ENCODE results near the gene ZC3H10.
"Not testable (repeated sequence)": the region's sequence is repeated elsewhere in the genome, so short reads cannot be mapped to it uniquely, and the experiment has no call there.

ZC3H10 gene

GRCh38 chr12:56156464-56157200 lies 38.6 kb downstream of the ZC3H10 start:
- not testable (repeated sequence) for DNase-seq

DNA sequence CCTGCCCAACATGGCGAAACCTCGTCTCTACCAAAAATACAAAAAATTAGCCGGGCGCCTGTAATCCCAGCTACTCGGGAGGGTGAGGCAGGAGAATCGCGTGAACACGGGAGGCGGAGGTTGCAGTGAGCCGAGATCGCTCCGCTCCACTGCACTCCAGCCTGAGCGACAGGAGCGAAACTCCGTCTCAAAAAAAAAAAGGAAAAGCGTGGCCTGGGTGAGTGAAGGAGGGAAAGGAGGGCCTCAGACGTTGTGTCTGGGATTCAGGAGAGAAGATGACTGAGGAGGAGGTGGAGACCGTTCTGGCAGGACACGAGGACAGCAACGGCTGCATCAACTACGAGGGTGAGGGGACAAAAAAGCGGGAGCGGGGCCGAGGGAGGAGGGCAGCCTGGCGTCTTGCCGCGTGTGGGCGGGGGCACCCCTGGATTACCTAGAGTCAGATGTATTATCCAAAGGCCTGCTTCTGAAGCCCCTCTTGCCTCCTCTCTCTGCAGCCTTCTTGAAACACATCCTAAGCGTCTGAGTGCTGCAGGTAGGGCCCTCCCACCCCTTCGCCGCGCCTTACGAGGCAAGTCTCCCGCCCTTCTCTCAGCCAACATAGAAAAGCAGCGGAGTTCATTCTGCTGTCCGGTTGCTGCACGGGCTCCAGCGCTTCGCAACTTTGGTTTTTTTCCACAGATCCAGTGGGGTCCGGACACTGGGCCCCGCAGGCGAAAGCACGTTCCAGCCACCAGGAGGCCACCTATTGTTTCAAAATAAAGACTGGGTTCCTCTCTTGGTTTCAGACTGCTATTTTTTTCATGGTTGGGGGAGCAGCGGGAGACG lies 39.3 kb downstream of the ZC3H10 start:
- peak; percentile 40 for DNase-seq

DNA sequence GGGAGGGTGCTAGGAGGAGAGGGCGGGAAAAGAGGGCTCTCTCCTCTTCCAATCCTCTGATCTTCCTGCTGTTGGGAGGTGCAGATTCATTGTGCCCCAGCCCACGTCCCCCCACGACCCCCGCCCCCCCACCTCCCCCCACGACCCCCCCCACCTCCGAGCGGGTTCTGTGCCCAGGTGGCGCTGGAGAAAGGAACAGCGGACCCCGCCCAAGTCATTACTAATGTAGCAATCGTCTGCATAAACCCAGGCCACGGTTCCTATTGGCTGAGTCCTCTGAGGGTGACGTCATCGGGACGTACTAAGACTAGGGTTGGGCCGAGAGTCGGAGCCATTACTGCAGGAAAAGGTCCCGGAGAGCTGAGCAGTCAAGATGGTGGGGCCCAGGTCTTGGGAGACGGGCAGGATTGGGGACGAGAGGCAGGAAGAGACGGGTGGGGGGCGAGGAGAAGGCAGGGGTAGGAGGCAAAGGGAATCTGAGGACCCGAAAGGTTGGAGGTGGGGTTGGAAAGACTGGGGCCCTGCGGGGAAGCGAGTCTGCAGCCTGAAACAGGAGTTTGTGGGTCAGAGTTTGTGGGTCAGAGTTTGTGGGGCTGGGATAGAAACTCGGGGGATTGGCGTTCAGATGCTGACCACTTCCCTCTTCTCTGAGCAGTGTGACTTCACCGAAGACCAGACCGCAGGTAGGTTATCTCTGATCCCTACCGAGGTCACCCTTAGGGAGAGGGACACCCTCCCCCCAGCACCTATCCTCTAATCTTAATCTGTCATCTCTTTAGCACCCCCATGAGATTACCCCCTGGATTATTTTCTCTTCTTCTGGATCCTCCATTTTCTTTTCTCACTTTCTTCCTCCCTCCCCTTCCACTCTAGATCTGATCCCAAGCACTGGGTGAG lies 40.2 kb downstream of the ZC3H10 start, which contains the start of gene MYL6:
MYL6 (plus strand) TSS at position 331 of the 897 bp plus-strand sequence; CDS start at position 374, 43 bp downstream.
- DNase-seq: peak; percentile 84

DNA sequence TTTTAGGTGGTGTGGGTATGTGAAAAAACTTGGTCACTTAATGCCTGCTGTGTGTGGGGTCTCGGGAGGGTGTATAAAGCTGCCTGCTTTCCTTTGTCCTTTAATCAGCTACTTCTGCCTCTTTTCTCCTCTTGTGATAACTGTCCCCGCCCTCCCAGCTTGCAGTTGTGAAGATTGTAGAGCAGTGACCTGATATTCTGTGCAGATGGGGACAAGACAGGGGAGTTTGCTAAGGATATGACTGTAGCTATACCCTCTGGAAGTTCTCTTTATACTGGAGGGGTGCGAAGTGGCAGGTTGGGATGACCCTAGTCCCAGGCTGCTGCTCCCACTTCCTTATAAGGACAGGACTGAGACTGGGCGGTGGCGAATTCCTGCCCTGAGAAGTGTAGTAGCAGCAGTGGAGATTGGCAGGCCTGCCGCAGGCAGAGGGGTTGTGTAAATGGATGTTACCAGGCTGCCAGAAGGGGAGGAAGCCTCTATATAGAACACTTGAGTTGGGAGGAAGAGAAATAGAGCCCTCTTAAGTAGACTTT lies 40.9 kb downstream of the ZC3H10 start:
- no peak for DNase-seq

- no peak for DNase-seq
Measured at GRCh38 chr12:56159482-56160192, 41.6 kb downstream of the ZC3H10 start.

DNA sequence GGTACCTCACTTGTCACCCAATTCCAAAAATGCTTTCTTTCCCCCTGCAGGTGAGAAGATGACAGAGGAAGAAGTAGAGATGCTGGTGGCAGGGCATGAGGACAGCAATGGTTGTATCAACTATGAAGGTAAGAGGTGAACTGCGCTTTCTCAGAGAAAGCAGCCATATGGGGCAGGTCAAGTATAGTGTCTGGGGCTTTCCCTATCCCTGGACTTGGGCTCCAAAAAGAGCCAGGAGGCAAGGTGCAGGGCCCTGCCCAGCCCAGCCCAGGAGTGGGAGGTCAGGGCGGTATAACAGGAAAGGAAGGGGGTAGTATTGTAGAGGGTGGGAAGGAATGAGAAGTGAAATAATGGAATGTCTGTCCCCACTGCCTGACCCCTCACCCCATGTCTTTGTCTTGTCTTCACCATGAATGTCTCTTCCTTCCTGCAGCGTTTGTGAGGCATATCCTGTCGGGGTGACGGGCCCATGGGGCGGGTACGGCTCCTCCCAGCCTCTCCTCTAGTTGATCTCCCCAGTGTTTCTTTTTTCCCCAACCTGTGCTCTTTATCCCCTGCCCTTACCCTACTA lies 42.2 kb downstream of the ZC3H10 start:
- peak; percentile 45 for DNase-seq

DNA sequence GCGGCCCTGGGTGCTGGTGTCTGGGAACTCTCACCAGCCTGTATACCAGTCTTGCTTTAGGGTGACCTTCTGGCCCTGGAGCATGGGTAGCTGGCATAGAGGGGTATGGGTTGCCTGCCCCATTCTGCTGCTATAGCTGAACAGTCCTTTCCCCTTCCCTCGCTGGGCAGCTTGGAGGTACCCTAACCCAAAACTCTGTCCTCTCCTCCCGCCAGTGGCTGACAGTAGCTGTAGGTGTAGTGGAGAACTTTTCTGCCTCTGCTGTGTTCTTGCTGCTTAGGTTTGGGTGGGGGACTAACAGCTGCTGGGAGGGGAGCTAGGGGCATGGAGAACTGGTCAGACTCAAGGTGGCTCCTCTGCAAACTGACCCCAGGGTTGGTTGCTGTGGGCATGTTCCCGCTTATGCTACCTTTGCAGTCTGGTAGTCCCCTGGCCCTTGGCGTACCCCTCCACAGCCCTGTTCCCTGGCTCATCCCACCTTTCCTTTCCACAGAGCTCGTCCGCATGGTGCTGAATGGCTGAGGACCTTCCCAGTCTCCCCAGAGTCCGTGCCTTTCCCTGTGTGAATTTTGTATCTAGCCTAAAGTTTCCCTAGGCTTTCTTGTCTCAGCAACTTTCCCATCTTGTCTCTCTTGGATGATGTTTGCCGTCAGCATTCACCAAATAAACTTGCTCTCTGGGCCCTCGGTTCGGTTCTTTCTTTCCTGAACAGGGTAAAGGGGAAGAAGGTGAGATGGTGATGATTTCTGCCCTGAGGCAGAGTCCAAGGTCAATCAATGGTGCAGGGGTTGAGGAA lies 43.0 kb downstream of the ZC3H10 start:
- no peak for DNase-seq

DNA sequence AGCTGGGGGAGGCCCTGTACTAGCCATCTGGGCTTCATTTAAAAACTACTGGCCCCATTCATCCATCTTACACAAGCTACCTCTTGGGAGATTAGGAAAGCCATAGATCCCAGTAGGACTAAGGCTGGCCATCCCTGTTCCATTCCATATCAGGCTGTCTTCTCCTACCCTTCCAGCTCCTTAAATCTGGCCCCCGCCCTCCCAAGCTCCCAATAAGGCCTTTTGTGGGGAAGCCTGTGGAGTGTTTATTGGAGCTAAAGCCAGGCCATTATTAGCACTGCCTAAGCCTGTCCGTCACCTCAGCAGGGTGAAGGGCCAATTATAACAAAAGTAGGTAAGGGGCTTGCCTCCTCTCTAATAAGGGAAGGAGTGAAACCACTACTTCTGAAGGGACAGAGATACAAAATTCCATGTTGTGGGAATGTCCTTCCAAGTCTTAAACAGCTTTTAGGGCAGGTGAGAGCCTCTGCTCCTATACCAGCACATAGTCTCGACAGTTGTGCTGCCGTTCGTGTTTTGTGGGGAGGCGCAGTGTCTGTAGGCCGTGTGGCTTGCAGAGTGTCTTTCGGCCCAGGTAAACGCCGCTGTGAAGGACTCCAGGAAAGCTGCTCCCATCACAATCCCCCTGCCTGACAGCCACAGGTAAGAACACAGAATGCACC lies 43.8 kb downstream of the ZC3H10 start:
- DNase-seq: no peak

DNA sequence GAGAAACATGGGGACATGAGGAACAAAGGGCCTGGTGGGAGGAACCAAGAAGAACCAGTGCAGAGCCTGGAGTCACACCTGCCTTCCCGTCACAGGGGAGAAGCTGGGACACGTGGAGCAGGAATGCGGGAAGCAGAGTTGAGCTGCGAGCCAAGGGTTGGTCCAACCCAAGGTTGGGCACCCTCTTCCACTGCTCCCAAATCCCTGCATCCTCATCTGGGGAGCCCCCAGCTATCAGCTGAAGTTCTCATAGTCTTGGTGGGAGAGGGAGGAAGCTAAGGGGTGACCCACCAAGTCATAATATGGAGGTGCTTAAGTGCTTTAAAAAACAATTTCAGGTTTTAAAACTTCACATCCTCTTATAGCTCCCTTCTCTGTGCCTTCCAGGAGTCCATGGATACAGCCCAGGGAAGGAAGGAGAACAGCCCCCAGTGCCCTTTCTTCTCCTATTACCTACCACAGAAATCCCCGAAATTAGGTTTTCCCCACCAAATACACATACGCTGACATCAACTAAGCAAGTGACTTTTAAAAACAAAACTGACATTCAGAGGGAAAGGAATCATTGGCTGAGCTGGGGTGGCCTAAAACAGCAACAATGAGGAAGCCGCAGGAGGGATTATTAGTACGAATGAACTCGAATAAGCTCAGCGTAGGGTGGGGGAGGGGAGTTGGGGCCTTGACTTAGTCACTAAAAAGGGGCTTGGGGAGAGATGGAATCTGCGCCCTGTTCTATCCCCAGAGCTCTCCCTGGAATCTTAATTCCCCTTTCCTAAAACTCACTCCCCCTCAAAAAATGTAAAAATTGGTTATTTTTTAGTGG lies 44.6 kb downstream of the ZC3H10 start:
- DNase-seq: no peak

- DNase-seq: no peak
Measured at GRCh38 chr12:56163533-56164344, 45.7 kb downstream of the ZC3H10 start.

GRCh38 chr12:56164345-56164729 lies 46.3 kb downstream of the ZC3H10 start:
- no peak for DNase-seq

DNA sequence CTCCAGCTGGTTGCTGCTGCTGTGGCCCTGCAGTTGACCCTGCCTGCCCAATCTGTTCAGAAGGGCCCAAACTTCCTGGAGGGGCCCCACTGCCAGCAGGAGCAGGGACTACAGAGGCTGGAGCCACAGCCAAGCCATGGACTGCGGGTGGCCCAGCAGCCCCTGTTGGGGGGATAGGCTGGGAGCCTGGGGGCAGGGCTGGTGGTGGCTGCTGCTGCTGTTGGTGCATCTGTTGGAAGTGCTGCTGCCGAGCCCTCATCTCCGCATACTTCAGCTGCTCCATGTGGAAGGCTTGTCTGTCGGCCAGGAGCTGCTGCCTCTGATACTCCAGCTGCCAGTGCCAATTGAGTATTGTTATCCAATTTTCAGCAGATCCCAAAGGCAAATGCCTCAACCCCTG lies 47.3 kb downstream of the ZC3H10 start:
- no peak for DNase-seq

DNA sequence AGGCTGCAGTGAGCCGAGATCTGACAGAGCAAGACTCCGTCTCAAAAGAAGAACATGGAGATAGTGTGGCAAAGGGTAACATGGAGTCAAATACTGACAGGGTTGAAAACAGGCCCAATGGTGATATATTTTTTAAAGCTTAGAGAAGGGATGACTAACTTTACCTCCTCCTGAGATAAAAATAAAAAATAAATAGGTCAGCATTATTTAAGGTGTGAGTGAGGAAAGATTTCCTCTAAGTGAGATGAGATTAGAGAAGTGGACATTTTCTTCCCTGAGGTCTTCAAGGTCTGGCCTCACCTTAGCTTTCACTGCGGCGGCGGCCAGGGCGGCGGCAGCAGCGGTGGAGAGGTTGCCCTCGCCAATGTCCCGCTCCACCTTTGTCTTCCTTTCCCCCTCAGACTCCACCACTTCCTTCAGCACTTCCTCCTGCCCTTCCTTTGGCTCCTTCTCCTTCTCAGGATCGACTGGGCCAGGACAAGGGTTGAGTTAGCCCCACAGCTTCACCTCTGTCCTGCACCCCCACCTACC lies 51.2 kb downstream of the ZC3H10 start:
- no peak for DNase-seq

- DNase-seq: no peak
Measured at GRCh38 chr12:56172839-56173238, 54.8 kb downstream of the ZC3H10 start.

Measured in activated CD4-positive, alpha-beta T cell treated with anti-CD3 and anti-CD28 coated beads for 1 hour (primary cell).